Astrocyte of the hippocampus (primary cell): ENCODE data around the gene RMND1.
"Not testable (repeated sequence)": the region's sequence is repeated elsewhere in the genome, so short reads cannot be mapped to it uniquely, and the experiment has no call there.

Source experiments
- DNase-seq: peaks from one replicate; pipeline ENCODE4 v3.0.0; 2011; ENCODE audit warnings: low read depth, low spot score

RMND1 gene

GRCh38 chr6:151452750-151453427 is 963 bp upstream of the RMND1 start:
- DNase-seq = peak; percentile 50

GRCh38 chr6:151451417-151451949 is 443 bp downstream of the RMND1 start:
- DNase-seq = no peak

- DNase-seq = not testable (repeated sequence)
These were observed 998 bp downstream of the RMND1 start for GRCh38 chr6:151450928-151451327.

- DNase-seq = no peak
These were observed 3.3 kb downstream of the RMND1 start for GRCh38 chr6:151448623-151449022.

GRCh38 chr6:151447237-151447636 is 4.7 kb downstream of the RMND1 start:
- DNase-seq = no peak

GRCh38 chr6:151445482-151445881 is 6.4 kb downstream of the RMND1 start:
- peak; percentile 86 for DNase-seq

- peak; percentile 27 for DNase-seq
These were observed 7.9 kb downstream of the RMND1 start for GRCh38 chr6:151443911-151444621.

GRCh38 chr6:151443454-151443853 is 8.5 kb downstream of the RMND1 start:
- no peak for DNase-seq

- no peak for DNase-seq
These were observed 9.6 kb downstream of the RMND1 start for GRCh38 chr6:151442371-151442770.

- DNase-seq = no peak
These were observed 10.3 kb downstream of the RMND1 start for GRCh38 chr6:151441390-151442166.

GRCh38 chr6:151440930-151441329 is 11.0 kb downstream of the RMND1 start:
- DNase-seq = peak; percentile 41

- no peak for DNase-seq
These were observed 11.4 kb downstream of the RMND1 start for GRCh38 chr6:151440498-151440897.

- peak; percentile 36 for DNase-seq
These were observed 14.5 kb downstream of the RMND1 start for GRCh38 chr6:151437401-151437800.

- DNase-seq = peak; percentile 64
These were observed 15.1 kb downstream of the RMND1 start for GRCh38 chr6:151436802-151437201.

- DNase-seq = no peak
These were observed 15.6 kb downstream of the RMND1 start for GRCh38 chr6:151436300-151436699.

GRCh38 chr6:151434369-151434768 is 17.6 kb downstream of the RMND1 start:
- peak; percentile 42 for DNase-seq

- DNase-seq = no peak
These were observed 19.3 kb downstream of the RMND1 start for GRCh38 chr6:151432651-151433050.

- peak; percentile 27 for DNase-seq
These were observed 20.6 kb downstream of the RMND1 start for GRCh38 chr6:151431337-151431736.

- no peak for DNase-seq
These were observed 21.0 kb downstream of the RMND1 start for GRCh38 chr6:151430886-151431285.

- DNase-seq = no peak
These were observed 23.7 kb downstream of the RMND1 start for GRCh38 chr6:151428093-151428735.

- DNase-seq = no peak
These were observed 26.4 kb downstream of the RMND1 start for GRCh38 chr6:151425561-151425960.

- peak; percentile 26 for DNase-seq
These were observed 28.9 kb downstream of the RMND1 start for GRCh38 chr6:151422981-151423380.
